B cell (primary cell): ENCODE results near the gene GNAL.

Source experiments
- EZH2 ChIP-seq: IDR thresholded peaks from 2 replicates; pipeline ENCODE4 v1.6.1; 2012; ENCODE audit warnings: borderline replicate concordance, low read depth, mild to moderate bottlenecking, moderate library complexity, low read length; ENCODE audit not compliant: insufficient read depth, poor library complexity, severe bottlenecking
- TF ChIP-seq, protein P1 (sequence below): fragments of 200-600 bp; IDR thresholded peaks from one replicate; pipeline ENCODE4 v1.8.0; 2022; ENCODE audit warnings: antibody characterized with exemption, mild to moderate bottlenecking

DNA sequence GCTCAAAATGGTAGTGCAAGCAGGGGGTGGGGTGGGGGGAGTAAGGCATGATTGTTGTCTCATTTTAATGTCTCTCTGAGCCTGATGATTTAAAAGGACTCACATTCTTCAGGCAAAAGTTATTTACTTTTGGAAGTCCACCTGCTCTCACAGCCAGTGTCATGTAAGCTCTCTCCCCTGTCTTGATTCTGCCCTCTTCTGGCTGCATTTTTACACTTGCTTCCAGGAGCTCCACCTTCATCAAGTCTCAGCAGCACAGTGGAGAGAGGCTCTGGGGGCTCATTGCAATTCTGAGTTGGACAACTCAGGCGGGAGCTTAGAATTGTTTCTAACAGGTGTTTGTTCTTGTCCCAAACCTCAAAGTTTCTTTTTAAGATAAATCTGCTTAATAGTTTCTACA is 39.2 kb downstream of the GNAL start:
- TF ChIP-seq, protein P1, sequence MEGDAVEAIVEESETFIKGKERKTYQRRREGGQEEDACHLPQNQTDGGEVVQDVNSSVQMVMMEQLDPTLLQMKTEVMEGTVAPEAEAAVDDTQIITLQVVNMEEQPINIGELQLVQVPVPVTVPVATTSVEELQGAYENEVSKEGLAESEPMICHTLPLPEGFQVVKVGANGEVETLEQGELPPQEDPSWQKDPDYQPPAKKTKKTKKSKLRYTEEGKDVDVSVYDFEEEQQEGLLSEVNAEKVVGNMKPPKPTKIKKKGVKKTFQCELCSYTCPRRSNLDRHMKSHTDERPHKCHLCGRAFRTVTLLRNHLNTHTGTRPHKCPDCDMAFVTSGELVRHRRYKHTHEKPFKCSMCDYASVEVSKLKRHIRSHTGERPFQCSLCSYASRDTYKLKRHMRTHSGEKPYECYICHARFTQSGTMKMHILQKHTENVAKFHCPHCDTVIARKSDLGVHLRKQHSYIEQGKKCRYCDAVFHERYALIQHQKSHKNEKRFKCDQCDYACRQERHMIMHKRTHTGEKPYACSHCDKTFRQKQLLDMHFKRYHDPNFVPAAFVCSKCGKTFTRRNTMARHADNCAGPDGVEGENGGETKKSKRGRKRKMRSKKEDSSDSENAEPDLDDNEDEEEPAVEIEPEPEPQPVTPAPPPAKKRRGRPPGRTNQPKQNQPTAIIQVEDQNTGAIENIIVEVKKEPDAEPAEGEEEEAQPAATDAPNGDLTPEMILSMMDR, result no peak
- no peak for TF ChIP-seq EZH2
